ENCODE data around the gene PDCD1.
A peak's percentile ranks its signal among the peaks of the same experiment; 100 is the strongest.
"Not testable (repeated sequence)": the region's sequence is repeated elsewhere in the genome, so short reads cannot be mapped to it uniquely, and the experiment has no call there.

Gene PDCD1

DNA sequence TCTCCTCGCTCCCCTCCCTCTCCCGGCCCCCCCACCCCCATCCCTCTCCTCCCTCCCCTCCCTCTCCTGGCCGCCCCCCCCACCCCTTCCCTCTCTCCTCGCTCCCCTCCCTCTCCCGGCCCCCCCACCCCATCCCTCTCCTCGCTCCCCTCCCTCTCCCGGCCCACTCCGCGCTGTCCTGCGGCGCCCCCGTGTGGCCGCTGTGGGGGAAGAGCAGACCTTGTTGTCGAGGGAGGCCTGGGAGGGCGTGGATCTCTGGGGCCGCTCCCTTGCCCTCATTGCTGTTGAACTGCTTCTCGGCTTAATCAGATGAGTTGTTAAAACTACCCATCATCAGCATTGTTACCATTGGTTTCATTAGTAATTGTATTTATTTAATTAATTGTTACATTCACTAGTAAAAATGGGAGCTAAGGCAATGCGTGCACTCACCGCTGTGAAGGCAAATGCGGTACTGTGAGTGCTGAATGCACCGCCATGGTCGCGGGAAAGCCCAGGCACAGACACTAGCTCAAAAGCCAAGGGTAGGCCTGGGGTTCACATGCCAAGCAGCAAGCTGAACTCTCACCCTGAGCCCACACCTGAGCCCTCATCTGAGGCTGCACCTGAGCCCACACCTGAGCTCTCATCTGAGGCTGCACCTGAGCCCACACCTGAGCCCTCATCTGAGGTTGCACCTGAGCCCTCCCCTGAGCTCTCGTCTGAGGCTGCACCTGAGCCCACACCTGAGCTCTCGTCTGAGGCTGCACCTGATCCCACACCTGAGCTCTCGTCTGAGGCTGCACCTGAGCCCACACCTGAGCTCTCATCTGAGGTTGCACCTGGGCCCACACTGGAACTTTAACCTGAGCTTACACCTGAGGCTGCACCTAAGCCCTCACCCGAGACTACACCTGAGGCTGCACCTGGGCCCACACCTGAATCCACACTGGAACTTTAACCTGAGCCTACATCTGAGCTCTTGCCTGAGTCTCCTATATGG, 19.6 kb upstream of the PDCD1 start:
- DNase-seq (ENCODE audit: low spot score) = peak; percentile 84

DNA sequence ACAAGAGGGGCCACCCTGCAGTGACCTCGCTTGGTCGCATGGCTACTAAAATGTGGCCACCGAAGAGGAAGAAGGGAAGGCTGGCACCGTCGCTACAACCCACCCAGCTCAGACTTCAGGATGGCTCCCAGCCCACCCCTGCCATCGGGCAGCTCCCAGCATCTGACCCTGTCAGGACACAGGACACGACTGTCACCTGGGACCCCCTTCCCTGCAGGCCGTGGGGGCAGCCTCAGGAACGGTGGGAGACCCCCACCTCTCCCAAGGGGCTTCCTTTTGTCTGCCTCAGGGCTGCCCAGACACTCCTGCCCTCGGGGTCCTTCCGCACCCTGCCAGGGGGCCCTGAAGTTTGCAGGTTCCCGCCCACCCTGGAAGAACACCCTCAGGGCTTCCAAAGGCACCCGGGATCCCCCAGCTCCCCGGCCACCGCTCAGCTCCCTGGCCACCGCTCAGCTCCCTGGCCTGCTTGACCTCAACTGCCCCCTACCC, 18.5 kb upstream of the PDCD1 start:
- DNase-seq (ENCODE audit: low spot score) = no peak

DNA sequence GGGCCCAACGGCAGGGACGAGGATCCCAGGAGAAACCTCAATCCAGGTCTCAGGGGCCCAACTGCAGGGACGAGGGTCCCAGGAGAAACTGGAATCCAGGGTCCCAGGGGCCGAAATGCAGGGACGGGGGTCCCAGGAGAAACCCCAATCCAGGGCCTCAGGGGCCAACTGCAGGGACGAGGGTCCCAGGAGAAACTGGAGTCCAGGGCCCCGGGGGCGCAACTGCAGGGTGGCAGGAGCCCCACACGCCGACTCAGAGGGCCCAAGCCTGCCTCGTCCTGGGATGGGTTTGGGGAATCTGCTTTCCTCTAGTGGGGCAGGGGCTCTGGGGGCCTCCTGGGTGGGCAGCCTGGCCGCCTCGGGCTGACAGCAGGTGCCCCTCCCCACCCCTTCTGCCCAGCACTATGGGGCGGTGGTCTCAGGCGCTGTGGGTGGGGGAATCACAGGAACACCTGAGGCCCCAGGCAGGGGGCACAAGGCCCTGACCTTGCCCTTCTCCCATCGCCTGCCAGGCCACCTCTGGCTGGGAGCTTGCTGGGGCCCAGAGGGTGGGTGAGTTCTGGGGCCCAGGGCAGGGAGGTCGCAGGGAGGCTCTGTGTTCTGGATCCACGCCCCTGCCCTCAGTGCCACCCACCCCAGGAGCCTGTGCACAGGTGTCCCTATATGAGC, 18.0 kb upstream of the PDCD1 start:
- DNase-seq (ENCODE audit: low spot score) = no peak

DNA sequence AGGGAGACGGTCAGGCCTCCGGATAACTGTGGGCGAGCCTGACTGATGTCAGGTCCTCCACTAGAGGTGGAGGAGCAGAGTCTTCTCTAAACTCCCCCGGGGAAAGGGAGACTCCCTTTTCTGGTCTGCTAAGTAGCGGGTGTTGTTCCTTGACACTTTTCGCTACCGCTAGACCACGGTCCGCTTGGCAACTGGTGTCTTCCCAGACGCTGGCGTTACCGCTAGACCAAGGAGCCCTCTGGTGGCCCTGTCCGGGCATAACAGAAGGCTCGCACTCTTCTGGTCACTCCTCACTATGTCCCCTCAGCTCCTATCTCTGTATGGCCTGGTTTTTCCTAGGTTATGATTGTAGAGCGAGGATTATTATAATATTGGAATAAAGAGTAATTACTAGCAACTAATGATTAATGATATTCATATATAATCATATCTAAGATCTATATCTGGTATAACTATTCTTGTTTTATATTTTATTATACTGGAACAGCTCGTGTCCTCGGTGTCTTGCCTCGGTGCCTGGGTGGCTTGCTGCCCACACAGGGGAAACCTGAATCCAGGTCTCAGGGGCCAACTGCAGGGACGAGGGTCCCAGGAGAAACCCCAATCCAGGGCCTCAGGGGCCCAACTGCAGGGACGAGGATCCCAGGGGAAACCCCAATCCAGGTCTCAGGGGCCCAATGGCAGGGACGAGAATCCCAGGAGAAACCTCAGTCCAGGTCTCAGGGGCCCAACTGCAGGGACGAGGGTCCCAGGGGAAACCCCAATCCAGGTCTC, 17.2 kb upstream of the PDCD1 start:
- DNase-seq (ENCODE audit: low spot score) = not testable (repeated sequence)

DNA sequence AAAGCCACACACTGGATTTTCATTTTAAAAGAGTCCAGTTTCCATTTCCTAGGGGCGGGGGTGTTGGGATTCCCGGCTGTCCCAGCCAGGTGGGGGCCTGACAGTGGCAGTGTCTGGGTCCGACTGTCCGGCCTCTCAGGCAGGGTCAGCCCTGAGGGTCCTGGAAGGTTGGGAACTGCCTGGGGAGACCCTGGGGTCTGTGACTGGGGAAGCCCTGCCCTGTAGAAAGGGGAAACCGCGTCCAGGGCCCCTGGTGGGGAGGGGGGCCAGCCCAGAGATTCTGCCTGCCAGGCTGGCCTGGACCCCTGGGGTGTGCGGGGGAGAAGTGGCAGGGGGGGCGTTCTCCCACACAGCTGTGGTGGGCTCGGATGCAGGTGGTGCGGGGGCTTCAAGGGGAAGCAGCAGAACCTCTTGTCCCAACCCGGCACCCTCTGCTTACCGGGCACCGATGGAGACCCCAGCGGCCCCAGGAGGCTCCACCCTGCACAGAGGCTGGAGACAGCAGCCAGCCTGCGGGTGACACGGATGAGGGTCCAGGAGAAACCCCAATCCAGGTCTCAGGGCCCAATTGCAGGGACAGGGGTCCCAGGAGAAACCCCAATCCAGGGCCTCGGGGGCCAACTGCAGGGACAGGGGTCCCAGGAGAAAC, 15.7 kb upstream of the PDCD1 start:
- DNase-seq (ENCODE audit: low spot score) = no peak

DNA sequence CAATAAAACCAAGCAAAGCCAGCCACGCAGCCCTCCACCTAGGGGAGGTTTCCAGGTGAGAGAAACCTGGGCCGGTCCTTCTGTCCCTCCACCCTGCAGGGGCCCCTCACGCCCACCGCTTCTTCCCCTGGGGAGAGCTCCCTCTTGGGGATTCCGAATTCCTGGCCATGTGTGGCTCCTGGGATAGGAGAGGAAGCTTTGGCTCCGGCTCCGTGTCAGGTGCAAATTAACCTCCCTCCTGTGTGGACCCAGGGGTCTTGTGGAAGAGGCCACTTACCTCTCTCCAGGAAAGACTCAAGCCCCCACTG, 15.1 kb upstream of the PDCD1 start:
- no peak for DNase-seq (ENCODE audit: low spot score)

DNA sequence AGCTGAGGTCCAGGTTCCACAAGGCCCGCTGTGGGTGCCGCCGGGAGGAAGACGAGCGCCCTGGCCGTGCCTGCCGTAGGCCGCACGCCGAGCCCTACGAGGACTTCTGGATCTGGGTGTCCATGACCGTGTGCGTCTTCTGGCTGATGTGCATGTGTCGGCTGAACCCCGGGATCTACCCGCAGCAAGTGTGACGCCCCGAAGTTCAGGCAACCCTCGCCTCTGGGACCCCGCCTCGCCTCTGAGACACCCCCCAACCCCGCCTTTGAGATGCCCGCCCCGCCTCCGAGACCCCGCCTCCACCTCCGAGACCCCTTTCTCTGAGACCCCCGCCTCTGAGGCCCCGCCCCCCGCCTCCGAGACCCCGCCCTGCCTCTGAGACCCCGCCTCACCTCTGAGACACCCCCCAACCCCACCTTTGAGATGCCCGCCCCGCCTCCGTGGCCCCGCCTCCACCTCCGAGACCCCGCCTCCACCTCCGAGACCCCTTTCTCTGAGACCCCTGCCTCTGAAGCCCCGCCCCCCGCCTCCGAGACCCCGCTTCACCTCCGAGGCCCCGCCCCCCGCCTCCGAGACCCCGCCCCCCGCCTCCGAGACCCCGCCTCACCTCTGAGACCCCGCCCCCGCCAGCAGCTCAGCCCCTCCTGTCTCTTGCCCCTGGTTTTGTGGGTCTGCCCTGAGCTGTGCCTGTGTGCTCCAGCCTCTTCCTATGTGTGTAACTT, 14.5 kb upstream of the PDCD1 start:
- no peak for DNase-seq (ENCODE audit: low spot score)

DNA sequence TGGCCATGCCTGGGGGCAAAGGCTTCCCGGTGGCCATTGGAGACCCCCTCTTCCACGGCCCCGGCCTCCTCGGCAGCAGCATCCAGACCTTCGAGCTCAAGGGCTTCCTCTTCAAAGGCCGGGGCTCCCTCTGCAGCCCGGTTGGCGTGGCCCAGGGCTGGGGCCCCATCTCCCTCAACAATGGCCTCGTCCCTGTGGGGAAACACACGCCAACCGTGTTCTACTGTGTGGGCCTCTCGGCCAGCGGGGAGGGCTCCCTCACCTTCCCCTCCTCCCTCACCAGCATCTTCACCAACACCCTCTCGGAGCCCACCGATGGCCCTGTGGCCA, 13.6 kb upstream of the PDCD1 start:
- DNase-seq (ENCODE audit: low spot score) = no peak

DNA sequence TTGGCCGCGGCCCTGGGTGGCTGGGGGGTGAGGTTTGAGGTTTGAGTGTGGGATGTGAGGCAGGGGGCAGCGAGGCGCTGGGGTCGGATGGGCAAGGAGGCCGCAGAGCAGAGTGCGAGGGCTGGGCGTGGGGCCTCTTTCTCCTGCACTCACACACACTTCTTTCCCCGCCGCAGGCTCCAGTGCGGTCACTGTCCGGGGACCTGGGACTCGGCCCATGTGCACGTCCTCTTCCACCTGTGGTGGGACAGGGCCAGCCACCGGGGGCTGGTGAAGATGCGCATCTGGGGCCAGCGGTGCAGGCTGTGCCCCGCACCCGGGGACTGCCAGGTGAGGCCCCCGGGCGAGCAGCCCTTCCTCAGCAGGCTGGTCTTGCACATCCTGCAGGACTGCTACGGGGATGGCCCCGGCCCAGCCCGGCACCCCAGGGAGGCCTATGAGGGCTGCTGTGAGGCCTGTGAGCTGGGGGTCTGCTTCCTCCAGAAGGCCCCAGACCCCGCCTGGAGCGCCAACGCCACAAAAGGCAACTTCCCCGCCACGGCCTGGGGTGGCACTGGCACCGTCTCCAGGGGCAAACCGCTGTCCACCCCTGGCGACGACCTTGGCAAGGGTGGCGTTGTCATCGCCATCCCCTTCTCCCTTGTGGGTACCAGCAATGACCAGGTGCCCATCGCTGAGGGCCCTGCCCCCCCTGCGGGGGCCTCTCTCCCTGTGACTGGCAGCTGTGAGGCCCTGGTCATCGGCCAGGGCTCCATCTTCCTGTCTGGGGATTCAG, 13.0 kb upstream of the PDCD1 start:
- no peak for DNase-seq (ENCODE audit: low spot score)

DNA sequence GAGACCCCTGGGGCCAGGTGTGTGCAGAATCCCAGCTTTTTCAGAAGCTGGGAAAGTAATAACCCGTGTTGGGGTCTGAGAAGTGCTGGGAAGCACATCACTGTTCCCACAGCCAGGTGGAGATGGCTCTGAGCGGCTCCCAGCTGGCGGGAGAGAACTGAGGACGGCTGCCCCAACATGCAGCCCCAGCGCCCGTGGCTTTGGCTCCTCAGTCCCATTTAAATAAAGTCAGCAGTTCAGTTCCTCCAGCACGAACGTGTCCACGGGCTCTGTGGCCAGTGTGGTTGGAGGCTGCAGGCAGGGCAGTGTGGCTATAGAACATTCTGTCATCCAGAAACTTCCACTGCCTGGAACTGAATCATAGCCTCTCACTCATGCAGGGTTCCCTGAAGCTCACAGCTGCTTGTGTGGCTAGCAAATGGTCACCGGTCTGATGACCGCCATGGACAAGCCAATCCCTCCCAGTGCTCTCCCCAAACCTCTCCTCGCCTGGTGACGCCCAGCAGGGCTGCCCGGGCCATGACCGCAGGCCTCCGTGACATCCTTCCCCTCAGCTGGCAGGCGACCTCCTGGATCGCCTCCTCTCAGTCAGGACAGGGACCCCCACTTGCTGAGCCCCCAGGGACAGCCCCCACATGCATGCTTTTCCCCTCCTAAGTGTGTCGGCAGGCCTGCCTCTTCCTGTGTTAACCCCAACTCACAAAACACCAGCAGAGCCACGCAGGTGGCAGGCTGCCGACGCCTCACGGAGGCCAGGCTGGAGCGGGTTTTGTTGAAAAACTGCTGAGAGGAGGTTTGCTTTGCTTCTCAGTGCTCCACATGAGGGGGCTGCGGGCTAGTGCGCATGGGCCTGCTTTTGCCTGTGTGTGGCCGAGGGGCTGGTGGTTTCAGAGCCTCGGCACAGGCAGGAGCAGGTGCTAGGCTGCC, 12.2 kb upstream of the PDCD1 start:
- DNase-seq (ENCODE audit: low spot score) = no peak

DNA sequence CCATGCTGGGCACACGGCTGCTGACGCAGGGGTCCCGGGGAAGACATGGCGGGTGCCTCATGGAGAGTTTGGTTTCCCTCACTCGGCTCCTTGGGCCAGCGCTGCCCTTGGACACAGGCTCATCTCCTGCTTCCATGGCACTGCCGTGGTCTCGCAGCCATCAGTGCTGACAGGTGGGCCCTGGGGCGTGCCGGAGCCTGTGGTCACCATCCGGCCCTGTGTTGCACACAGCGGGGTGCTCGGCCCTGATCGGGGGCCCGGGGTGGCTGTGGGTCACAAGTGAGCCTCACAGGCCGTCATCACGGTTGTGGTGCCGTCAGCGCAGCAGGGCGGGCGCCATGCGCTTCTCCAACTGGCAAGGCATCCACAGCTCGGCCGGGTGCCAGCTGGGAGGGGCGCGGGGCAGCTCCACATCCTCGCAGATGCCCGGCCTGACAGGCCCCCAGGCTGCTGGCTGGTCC, 11.4 kb upstream of the PDCD1 start:
- no peak for DNase-seq (ENCODE audit: low spot score)

DNA sequence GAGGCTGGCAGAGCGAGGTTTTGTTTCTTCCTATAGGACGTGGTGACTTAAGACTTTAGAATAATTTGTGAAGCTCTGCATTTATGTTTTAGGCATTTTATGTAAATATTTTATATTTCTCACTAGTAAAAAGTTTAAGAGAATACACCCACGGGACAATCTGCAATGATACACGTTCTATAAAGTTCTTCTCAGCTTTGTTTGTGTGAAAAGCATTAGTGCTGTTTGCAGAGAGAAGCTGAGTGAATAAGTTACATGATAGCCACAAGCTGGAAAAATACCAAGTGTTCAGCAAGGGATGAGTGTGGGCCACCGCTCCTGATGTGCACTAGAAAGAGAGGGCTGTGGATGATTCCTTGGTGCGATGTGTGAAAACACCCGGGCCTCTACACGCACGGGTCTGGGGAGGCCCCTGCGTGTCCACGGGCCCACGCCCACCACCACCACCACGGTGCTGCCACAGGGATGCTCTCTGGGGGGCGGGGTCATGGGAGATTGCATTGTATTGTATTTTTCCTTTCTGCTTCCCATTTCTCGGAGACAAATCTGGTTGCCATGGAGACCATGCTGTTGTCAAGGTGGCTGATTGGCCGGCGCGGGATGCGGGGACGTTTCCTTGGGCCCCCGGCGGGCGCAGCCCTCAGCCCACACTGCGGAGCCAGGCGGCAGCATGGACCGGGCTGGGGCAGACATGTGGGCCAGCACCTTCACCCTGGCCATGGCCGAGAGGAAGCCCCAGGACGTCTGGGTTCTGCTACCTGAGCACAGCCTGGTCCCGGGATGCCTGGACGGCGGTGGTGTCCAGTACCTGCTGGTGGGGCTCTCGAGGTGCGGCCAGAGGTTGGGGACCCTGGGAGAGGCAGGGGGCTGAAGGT, 10.6 kb upstream of the PDCD1 start, which contains the start of gene RTP5:
Gene RTP5 (plus strand): TSS at position 643 of the 875 bp plus-strand sequence. CDS start 28 bp downstream, at position 671.
- no peak for DNase-seq (ENCODE audit: low spot score)

DNA sequence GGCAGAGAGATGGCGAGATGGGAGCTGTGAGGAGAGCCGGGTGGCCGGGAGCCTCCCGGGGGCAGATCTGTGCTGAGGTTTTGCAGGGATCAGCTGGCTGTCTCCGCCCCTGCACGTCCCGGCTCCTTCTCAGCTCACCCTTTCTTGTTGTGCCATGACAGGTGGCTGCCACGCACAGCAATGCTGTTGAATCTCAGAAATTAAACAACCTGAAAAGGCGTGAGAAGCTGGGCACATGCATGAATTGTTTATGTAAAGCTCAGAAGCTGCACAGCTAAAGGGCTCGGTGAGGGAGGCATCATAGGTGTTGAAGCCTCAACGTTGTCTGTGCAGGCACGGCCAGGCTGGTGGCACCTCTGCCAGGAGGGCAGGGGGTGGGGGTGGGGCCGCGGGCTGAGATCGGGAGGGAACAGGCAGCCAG, 10.0 kb upstream of the PDCD1 start:
- DNase-seq (ENCODE audit: low spot score) = no peak

DNA sequence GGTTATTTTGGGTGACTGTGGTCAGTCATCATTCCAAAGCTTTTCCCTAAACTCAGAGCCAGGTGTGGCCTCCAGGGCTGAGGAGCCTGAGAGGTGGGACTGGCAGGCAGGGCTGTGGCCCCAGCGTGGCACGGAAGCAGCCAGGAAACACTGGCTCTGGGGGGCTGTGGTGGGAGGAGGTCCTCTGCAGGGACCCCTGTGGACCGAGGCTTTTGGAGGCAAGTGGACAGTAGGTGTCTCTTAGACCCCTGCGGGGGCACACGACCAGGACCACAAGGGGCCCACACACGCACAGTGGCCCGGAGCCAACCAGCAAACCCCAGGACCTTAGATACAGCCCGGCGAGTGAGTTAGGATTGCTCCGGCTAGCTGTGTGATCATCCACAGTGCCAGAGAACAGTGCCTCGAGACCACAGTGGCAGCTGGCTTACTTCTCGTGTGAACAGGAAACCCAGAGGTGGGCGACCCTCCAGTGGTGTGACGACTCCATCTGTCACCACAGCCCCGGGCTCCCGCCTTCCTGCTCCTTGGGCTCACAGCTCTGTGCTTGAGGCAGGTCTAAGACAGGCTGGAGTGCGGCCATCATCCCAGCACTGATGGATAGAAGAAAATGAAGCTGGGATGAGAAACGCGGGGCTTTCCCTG, 9.2 kb upstream of the PDCD1 start:
- DNase-seq (ENCODE audit: low spot score) = no peak

DNA sequence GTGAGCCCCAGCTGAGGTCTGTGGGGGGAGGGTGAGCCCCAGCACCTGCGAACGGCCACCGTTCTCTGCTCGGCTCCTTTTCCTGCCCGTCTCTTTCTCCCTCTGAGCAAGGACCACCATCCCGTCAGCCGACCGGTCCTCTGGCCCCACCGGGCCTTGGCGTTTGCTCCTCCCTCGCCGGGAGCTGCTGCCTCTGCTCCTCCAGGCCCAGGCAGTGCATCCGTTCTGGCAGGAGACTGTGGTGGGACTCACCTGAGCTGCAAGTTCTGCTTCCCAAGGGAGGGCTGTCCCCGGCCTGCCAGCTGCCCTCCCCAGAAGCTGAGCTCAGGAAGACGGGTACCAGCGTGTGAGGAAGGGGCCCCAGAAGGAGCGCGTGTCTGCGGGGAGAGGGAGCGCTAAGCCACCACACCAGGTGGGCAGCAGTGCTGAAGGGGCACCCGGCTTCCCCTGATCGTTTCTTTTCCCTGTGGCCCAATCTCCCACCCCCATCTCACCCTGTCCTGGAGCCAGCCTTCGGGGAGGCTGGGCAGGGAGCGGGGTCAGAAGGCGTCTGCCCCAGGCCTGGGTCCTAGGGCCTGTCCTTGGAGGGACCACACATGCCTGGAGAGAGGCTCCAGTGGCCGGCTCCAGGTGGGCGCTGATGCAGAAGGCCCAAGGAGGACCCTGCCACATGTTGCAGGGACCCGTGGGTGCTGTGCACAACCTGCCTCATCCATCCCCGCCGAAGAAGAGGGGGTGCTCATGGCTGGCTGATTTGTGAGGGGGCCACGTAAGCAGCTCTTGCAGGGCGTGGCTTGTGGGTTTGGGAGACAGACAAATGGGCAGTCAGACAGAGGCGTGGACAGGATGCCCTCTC, 8.3 kb upstream of the PDCD1 start:
- no peak for DNase-seq (ENCODE audit: low spot score)

DNA sequence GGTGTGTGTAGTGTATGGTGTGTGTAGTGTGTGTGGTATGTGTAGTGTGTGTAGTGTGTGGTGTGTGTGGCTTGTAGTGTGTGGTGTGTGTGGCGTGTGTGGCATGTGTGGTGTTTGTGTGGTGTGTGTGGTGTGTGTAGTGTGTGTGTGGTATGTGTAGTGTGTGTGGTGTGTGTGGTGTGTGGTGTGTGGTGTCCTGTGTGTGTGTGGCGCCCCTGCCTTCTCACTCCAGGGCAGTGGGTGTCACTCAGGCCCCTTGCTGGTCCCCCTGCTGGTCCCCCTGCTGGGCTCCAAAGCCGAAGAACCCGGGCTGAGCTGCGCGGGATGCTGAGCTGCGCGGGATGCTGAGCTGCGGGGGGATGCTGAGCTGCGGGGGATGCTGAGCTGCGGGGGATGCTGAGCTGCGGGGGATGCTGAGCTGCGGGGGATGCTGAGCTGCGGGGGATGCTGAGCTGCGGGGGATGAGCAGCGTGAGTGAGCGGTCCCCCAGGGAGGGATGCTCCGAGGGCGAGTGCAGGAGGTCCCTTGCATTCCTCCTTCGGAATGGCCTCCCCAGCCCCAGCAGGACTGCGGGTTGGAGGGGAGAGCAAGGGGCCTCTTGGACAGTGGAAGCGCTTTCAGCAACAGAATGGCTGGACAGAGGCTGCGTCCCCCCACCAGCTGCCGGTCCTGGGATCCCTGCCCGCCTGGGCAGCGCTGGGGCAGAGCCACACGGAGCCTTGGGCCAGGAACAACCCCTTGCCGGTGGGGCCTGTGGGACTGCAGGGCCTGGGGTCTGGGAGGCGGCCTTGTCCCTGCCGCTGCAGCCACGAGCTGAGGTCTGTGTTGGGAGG, 7.5 kb upstream of the PDCD1 start:
- DNase-seq (ENCODE audit: low spot score) = peak; percentile 66
